Amygdala (tissue), 56 donors: ENCODE measurements around the gene PDX1.
"Not testable (repeated sequence)": the region's sequence is repeated elsewhere in the genome, so short reads cannot be mapped to it uniquely, and the experiment has no call there.

Source experiments
- DNase-seq, 56 donors: peaks; one replicate each; lab custom pipeline; 2025; lab: John Stamatoyannopoulos, UW

PDX1 gene

GRCh38 chr13:27954406-27954851 lies 34.6 kb downstream of the PDX1 start:
- no peak for DNase-seq

- no peak for DNase-seq
Observed at GRCh38 chr13:27955014-27955591, 35.3 kb downstream of the PDX1 start.

GRCh38 chr13:27956576-27957300 lies 36.9 kb downstream of the PDX1 start:
- no peak for DNase-seq

DNA sequence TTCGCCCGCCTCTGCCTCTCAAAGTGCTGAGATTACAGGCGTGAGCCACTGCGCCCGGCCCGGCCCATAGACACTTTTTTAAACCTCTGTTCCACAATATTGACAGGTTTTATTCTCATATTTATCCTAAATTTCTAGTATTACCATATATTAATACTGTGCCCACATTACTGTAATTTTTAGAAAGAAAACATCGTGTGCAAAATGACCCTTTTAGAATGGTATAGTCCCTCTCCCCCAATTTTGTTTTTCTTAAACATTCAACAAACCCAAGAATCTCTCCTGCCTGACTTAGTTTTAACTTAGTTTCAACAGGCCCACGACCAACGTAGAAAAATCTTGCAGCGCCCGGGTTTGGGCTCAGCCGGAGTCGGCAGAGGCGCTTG lies 40.2 kb downstream of the PDX1 start:
- DNase-seq = no peak

DNA sequence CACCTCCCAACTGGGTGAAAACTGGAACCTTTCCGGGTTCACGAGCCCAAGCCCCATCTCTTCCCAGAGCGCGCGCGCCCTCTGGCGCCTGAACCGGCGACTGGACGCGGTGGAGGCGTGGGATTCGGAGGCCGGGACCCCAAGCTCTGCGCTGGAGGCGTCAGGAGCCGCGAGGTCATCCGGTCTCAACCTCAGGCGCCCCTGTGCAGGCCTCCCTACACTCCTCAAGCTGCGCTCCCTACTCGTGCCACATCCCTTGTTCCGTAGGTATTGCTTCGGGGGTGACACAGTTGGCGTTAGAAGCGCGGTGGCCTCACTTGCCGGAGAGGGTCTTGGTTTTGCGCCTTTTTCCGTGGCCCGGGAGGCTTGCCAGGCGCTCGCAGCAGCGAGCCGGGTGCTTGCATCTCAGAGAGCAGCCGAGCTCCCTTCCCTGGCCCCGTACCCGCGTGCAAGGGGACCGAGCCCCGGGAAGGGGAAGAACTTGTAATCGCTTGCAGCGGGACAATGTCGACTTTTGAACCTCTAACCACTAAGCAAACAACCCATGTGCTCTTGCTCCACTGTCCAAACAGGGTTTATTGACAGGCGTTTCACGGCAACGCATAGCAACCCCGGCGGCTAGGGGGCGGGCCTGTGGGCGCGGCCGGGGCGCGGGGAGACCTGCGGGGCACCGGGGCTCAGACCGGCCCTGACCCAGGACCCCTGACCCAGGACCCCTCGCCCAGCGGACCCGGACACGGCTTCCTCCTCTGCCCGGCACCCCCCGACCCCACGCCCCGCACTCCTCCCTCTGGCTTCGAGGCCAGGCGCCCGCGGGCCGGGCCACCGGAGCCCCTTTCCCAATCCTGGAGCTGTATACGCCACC lies 40.8 kb downstream of the PDX1 start:
- DNase-seq = peak in 2 of 56 donors; percentile 4 to 6

GRCh38 chr13:27961227-27962085 lies 41.7 kb downstream of the PDX1 start:
- DNase-seq = no peak

DNA sequence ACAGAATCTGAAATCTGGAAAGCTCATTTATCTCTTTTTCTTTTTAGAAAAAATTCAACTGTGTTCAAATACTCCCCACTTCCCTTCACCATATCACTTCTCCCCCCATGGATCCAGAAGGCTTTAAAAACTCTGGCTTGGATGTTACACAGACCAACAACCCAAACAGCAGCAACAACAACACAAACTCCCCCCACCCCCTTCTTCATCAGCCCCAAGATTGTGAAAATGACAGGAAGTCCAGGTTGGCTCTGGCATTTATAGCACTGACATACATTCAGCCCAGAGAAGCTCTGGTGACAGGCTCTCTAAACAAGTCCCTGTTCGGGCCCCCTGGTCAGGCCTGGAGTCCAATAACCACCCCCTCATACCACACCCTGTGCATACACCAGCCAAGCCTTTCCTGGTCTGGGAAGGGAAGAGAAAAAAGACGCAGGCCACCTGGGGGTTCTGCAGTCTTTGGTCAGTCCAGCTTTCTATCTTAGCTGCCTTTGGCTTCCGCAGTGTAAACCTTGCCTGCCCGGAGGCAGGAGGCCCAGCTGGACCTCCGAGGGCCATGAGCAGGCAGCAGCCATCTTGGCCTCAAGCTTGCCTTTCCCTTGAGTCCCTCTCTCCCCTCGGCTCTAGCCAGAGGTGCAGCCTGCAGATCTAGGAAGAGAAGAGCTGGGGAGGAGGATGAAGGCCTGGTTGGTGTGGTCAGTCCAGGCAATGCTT lies 42.5 kb downstream of the PDX1 start:
- no peak for DNase-seq

DNA sequence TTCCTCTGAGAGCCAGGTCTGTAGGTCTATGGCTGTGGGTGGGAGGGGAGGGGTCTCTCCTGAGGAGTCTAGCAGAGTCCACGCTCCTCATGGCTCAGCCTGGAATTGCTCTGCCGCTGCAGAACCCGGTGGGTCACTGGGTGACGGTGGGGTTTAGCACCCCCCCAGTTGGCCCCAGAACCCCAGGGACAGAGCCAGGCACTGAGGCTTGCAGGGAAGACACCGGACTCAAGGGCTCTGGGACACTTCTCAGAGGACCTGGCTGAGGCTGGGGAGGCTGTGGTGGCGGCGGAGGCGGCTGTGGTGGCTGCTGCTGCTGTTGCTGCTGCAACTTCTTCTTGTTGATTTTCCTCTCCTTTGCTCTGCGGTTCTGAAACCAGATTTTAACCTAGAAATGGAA lies 43.2 kb downstream of the PDX1 start:
- no peak for DNase-seq

DNA sequence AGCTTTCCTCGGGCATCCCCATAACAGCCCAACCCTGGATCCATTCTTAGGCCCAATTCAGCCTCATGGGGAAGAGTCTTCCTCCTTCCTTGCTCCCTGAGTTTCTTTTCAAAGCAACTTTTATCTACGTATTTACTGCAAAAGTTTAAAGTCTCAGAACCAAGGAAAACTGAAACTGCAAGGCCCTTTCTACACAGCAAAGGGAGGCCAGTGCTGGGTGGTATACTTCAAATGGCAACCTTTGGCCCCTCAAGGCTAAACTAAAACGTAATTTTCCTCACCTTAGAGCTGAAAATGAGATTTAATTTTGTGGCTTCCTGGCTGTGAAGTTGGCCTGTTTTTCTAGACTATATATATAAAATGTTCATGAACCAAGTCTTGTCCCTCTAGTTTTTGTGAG lies 43.7 kb downstream of the PDX1 start:
- DNase-seq = no peak

- DNase-seq = not testable (repeated sequence)
Observed at GRCh38 chr13:27964206-27964605, 44.4 kb downstream of the PDX1 start.

DNA sequence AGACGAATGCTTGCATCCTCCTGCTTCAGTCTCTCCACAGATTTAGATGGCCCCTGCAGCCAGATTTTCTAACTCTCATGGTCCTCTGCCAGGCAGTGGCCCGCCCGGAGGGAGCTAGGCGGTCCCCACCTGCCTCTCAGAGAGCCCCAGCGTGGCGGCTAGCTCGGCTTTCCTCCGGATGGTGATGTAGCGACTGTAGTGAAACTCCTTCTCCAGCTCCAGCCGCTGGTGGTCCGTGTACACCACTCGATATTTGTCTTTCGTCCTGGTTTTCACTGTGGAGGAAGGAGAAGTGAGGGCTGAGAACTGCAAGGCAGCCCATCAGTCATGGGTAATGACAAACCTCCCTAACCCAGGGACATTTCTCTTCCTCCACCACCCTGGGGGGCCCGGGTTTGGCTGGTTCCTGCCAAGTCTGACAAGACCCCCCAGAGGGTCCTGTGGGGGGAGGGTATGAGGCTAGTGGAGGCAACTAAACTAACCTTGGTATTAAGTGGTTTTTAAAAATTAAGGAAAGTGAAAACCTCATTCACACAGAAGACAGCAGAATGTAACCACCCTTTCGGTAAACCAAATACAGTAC lies 45.0 kb downstream of the PDX1 start:
- DNase-seq = no peak

DNA sequence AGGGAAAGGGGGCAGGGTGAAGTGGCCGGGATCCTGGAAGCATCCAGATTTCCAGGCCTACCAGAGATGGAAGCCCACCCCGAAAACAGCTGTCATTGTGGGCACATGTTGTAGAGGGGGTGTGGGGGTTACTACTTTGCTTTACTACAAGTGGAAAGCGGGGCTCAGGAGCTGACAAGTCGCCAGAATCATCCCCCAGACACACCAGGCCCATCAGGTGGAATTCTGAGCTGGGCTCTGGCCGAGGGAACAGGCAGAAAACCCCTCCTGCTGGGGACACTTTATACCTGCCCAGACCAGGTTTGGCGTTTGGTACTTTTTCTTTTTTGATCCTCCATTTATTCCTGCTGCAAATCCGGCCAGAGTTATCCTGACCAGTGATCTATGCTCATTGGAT lies 45.5 kb downstream of the PDX1 start:
- DNase-seq = no peak

DNA sequence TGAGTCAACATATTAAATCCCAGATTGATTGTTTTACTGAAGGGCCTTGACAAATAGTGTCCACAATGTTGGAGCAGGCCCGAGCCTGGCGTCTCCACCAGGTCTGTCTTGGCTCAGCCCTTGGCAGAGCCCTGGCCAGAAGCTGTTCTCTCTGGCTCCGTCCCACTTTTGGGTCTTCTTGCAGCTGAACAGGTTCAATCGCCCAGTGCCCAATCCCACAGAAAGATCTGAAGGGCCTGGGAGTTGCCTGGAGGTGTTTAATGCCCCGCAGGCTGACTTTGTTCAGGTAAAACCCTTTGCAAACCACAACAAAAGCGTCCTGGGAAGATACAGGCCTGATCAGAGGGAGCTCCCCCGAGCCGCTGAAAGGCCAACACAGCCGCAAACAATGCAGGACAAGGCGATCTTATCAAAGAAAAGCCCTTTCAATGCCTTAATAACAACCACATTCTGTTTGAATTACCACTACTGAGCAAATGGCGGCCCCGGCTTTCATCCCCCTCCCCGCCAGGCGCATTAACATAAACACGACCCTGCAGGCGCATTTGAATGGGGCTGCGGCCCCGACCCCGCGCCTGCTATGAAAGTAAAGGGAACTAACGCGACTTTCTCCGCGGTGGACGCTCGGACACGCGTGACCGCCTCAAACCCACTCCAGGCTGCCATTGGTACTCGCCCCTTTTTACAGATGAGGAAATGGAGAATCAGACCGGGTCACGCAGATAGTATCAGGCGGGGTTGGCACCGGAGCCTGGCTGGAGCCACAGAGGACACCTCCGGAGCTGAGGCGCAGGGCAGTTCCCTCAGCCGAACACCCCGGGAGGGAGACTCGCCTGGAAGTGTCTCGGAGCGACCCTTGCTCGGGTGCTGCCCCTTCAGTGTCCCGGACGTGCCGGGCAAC lies 46.2 kb downstream of the PDX1 start:
- DNase-seq = no peak

DNA sequence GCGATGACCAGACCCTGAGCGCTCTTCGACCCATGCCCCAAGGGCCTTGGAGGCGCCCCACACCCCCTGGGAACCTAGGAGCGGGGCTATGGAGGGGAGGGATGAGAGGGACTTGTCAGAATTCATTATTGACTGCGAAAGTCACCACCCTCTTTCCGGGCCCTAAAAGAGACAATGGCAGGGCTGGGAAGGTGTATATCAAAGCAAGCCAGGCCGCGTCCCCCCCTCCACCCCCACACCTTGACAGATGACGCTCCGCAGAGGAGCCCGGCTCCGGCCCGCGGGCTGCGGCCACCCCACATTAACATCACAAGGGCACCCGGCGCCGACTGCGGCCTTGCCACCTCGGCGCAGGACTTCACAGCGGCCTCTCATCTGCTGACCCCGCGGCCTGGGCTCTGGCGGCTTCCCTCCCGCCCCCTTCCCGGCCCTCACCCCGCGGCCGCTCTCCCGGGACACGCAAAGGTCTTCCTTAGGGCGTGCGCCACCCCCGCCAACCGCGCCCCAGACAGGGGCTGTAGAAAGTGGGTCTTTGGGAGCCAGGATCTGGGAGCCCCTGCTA lies 46.9 kb downstream of the PDX1 start:
- DNase-seq = no peak

DNA sequence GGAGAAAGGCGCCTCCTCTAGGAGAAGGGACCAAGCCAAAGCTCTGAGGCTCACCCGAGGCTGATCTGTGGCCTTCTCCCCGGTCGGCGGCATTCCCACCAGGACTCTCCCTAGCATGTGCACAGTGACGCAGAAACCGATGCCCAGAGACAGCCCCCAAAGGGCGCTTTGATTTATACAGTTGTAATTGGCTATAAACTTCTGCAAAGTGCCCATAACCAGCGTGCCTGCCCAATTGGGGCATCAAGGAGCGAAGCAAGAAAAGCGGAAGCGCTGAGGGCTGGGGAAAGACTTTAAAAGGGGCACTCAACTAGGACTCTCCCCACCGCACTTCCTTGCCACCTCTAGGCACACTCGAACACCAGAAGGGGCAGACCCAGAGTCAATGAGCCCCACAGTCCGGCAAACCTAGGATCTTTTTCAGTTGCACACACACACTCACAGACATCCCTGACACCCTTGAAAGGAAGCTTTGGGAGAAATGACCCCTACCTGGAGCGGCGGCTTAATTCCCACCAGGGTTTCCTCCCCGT lies 47.5 kb downstream of the PDX1 start:
- DNase-seq = no peak

- DNase-seq = no peak
Observed at GRCh38 chr13:27967736-27968315, 48.0 kb downstream of the PDX1 start.

- DNase-seq = no peak
Observed at GRCh38 chr13:27968316-27969081, 48.7 kb downstream of the PDX1 start.
